ENCODE results near the gene FOLR2.

DNA sequence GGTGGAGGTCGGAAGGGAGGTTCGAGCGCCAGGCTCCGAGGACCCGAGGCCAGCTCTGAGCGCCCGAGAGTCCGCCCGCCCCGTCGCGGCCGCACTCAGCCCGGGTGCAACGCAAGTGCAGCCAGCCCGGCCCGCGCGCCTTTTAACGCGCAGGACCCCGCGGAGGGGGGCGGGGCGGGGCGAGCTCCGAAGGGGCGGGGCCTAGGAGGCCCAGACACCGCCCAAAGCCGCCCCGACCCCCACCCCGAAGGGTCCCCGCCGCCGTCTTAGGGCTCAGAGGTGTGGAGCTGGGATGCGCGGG, 27.4 kb downstream of the FOLR2 start, which contains the start of gene PHOX2A:
- TF ChIP-seq CTCF (IDR thresholded peaks at IDR 0.05) (no peak), POLR2A (IDR thresholded peaks at IDR 0.05) (no peak)
